ENCODE measurements around the gene ATP5PB.
A peak's percentile ranks its signal among the peaks of the same experiment; 100 is the strongest.

The ATP5PB gene

DNA sequence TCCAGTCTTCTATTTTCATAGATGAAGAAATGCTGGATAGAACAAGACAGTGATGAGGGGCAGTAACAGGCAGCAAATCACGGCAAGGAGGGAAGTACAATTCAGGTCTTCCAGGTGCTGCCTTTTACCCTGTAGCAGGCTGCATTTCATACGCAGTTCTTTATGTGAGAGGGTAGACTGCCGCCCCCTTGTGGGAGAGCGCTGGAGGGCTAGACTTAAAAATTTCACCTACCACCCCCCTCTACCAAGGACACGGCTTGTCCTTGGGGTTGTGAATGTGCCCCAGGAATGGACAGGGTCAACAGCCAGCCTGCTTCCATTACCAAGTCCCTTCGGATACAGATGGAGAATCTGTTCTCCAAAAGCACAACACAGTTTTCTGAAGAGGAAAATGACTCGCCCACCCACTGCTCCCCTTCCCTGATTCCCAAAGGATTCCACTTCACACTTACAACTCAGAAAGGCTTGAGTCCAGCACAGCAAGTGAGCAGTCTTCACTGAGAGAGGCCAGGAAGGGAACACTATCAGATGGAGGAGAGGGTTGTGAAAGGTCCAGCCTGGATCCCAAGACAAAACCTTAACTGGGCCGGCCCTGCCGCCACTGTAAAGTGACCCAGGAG lies 7.6 kb upstream of the ATP5PB start:
- Histone ChIP-seq H3K27ac (ENCODE audit: low read length) (no peak overlapping the region), H2AFZ (ENCODE audit: low read length) (no peak overlapping the region), H3K4me2 (ENCODE audit: low read depth, low read length) (no peak overlapping the region), H3K4me1 (ENCODE audit: low read length) (no peaks in the 10 kb centered on the region), H3K9me3 (replicated peaks; ENCODE audit: insufficient read depth, low read length) (no peaks in the 10 kb centered on the region), H3K9me2 (replicated peaks; ENCODE audit: insufficient read depth, low read length) (no peaks in the 10 kb centered on the region), H3K27me3 (replicated peaks; ENCODE audit: insufficient read depth, low read length) (no peaks in the 10 kb centered on the region), H3K79me2 (ENCODE audit: low read length) (no peaks in the 10 kb centered on the region; the same call in 1 of the 2 replicates), H3F3A (ENCODE audit: insufficient read depth, low read length) (no peaks in the 10 kb centered on the region), H3K4me3 (ENCODE audit: low read length) (no peak overlapping the region), H3K9ac (ENCODE audit: low read length) (no peak overlapping the region), H3K36me3 (replicated peaks; ENCODE audit: insufficient read depth, low read length) (no peaks in the 10 kb centered on the region), H4K20me1 (ENCODE audit: insufficient read depth, low read length) (no peaks in the 10 kb centered on the region)
- peak; percentile 23 for DNase-seq
- TF ChIP-seq EZH2 (optimal IDR thresholded peaks at IDR 0.05; ENCODE audit: low read depth, low read length) (no peak), EZH2phosphoT487 (IDR thresholded peaks at IDR 0.05; ENCODE audit: low read length) (no peak)
- TF ChIP-seq, protein P1, sequence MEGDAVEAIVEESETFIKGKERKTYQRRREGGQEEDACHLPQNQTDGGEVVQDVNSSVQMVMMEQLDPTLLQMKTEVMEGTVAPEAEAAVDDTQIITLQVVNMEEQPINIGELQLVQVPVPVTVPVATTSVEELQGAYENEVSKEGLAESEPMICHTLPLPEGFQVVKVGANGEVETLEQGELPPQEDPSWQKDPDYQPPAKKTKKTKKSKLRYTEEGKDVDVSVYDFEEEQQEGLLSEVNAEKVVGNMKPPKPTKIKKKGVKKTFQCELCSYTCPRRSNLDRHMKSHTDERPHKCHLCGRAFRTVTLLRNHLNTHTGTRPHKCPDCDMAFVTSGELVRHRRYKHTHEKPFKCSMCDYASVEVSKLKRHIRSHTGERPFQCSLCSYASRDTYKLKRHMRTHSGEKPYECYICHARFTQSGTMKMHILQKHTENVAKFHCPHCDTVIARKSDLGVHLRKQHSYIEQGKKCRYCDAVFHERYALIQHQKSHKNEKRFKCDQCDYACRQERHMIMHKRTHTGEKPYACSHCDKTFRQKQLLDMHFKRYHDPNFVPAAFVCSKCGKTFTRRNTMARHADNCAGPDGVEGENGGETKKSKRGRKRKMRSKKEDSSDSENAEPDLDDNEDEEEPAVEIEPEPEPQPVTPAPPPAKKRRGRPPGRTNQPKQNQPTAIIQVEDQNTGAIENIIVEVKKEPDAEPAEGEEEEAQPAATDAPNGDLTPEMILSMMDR (IDR thresholded peaks at IDR 0.05; ENCODE audit: low read length), result peak; percentile 50

DNA sequence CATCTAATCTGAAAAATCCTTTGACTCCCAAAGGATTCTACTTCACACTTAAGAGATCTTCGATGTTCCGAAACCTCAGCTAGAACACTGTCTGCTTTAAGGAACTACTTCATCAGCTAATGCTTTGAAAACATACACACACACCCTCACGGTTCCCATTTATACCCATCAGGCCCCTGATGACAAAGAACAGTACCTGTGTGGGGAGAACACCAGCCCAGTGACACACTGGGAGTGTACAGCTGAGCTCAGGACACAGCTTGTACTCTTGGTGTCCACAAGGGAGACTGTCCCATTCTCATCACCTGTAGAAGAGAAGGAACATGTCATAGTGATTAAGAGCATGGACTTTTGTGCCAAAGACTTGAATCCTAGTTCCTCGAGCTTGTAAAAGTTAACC lies 6.8 kb upstream of the ATP5PB start:
- Histone ChIP-seq H3K9me2 (replicated peaks; ENCODE audit: insufficient read depth, low read length) (no peaks in the 10 kb centered on the region), H4K20me1 (ENCODE audit: insufficient read depth, low read length) (no peaks in the 10 kb centered on the region), H3K36me3 (replicated peaks; ENCODE audit: insufficient read depth, low read length) (no peaks in the 10 kb centered on the region), H3K4me1 (ENCODE audit: low read length) (no peaks in the 10 kb centered on the region), H3F3A (ENCODE audit: insufficient read depth, low read length) (no peaks in the 10 kb centered on the region), H3K4me2 (ENCODE audit: low read depth, low read length) (no peak overlapping the region), H3K27me3 (replicated peaks; ENCODE audit: insufficient read depth, low read length) (no peaks in the 10 kb centered on the region), H3K4me3 (ENCODE audit: low read length) (no peak overlapping the region), H3K79me2 (ENCODE audit: low read length) (peaks cover 6% of the 10 kb centered on the region), H3K27ac (ENCODE audit: low read length) (no peak overlapping the region), H2AFZ (ENCODE audit: low read length) (no peak overlapping the region), H3K9ac (ENCODE audit: low read length) (no peak overlapping the region), H3K9me3 (replicated peaks; ENCODE audit: insufficient read depth, low read length) (no peaks in the 10 kb centered on the region)
- DNase-seq, result no peak
- TF ChIP-seq EZH2 (optimal IDR thresholded peaks at IDR 0.05; ENCODE audit: low read depth, low read length), result no peak

DNA sequence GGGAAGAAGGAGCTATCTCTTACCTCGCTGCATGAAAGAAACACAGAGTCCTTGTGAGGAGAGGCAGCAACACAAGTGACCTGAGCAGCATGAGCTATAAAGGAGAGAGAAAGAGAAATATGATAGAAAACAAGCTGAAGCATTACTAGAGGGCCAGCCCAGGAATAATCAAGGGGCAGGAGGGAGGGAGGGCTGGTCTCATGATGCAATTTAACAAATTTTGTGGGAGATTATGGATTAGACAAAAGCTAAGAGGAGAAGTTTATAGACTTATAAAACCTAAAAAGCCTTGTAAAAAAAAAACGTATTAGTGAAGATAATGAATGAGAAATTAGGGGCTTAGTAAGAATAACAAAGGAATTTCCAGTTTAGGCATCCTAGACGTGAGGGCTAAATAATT lies 5.2 kb upstream of the ATP5PB start:
- H4K20me1 ChIP-seq (ENCODE audit: insufficient read depth, low read length), result no peaks in the 10 kb centered on the region

DNA sequence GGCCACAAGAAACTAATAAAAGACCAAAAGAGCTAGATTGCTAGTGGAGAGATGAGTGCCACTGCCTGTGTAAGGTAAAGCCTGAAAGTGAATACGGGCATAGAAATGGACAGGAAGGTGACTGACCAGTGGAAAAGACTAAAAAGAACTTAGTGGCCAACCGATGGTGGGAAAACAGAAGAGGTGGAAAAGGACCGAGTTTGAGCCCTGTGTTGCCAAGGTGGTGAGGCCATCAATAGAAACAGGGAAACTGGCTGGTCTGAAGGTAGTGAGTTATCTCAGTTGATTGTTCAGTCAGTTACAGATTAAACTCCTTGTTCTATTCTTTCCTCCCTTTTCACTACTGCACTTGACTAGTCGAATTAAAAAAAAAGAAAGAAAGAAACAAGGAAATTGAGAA lies 2.7 kb upstream of the ATP5PB start:
- Histone ChIP-seq H3K4me2 (ENCODE audit: low read depth, low read length) (no peak overlapping the region), H3F3A (ENCODE audit: insufficient read depth, low read length) (no peaks in the 10 kb centered on the region), H2AFZ (ENCODE audit: low read length) (no peak overlapping the region), H3K27ac (ENCODE audit: low read length) (no peak overlapping the region), H3K27me3 (replicated peaks; ENCODE audit: insufficient read depth, low read length) (no peaks in the 10 kb centered on the region), H3K79me2 (ENCODE audit: low read length) (peaks cover 44% of the 10 kb centered on the region), H3K4me3 (ENCODE audit: low read length) (no peak overlapping the region), H3K9me2 (replicated peaks; ENCODE audit: insufficient read depth, low read length) (no peaks in the 10 kb centered on the region), H4K20me1 (ENCODE audit: insufficient read depth, low read length) (no peaks in the 10 kb centered on the region), H3K4me1 (ENCODE audit: low read length) (peaks cover 5% of the 10 kb centered on the region), H3K36me3 (replicated peaks; ENCODE audit: insufficient read depth, low read length) (no peaks in the 10 kb centered on the region), H3K9ac (ENCODE audit: low read length) (no peak overlapping the region), H3K9me3 (replicated peaks; ENCODE audit: insufficient read depth, low read length) (no peaks in the 10 kb centered on the region)
- no peak for DNase-seq
- TF ChIP-seq, protein P1 (IDR thresholded peaks at IDR 0.05; ENCODE audit: low read length), result no peak
- TF ChIP-seq EZH2 (optimal IDR thresholded peaks at IDR 0.05; ENCODE audit: low read depth, low read length) (no peak), EZH2phosphoT487 (IDR thresholded peaks at IDR 0.05; ENCODE audit: low read length) (no peak)

More for the DNA sequence above, 5.2 kb upstream of the ATP5PB start:
- H3K4me2 ChIP-seq (ENCODE audit: low read depth, low read length), result no peak overlapping the region
- no peaks in the 10 kb centered on the region for H3K9me3 ChIP-seq (replicated peaks; ENCODE audit: insufficient read depth, low read length)
- H3K79me2 ChIP-seq (ENCODE audit: low read length), result peaks cover 21% of the 10 kb centered on the region
- H3K4me1 ChIP-seq (ENCODE audit: low read length), result no peaks in the 10 kb centered on the region
- no peaks in the 10 kb centered on the region for H3K36me3 ChIP-seq (replicated peaks; ENCODE audit: insufficient read depth, low read length)
- TF ChIP-seq EZH2phosphoT487 (IDR thresholded peaks at IDR 0.05; ENCODE audit: low read length) (no peak), EZH2 (optimal IDR thresholded peaks at IDR 0.05; ENCODE audit: low read depth, low read length) (no peak)
- TF ChIP-seq, protein P1 (IDR thresholded peaks at IDR 0.05; ENCODE audit: low read length), result no peak
- no peak for DNase-seq
- H3F3A ChIP-seq (ENCODE audit: insufficient read depth, low read length), result no peaks in the 10 kb centered on the region
- no peak overlapping the region for H3K4me3 ChIP-seq (ENCODE audit: low read length)
- no peak overlapping the region for H2AFZ ChIP-seq (ENCODE audit: low read length)
- no peak overlapping the region for H3K27ac ChIP-seq (ENCODE audit: low read length)
- no peaks in the 10 kb centered on the region for H3K9me2 ChIP-seq (replicated peaks; ENCODE audit: insufficient read depth, low read length)
- no peaks in the 10 kb centered on the region for H3K27me3 ChIP-seq (replicated peaks; ENCODE audit: insufficient read depth, low read length)
- H3K9ac ChIP-seq (ENCODE audit: low read length), result no peak overlapping the region
